SU-DHL-6 (cell line): Measurements from ENCODE around the gene YY1AP1.

Experiments used
- CTCF ChIP-seq: fragments of 200-600 bp; sonication (generic); IDR thresholded peaks from one replicate; pipeline ENCODE4 v1.5.1; 2017; ENCODE audit warnings: antibody characterized with exemption, mild to moderate bottlenecking, low read length, moderate library complexity; ENCODE audit not compliant: insufficient read depth, poor library complexity, severe bottlenecking
- EZH2phosphoT487 ChIP-seq: fragments of 200-600 bp; sonication (generic), shearing (Covaris generic); conservative IDR thresholded peaks from 2 replicates; pipeline ENCODE4 v1.6.1; 2018; ENCODE audit warnings: mild to moderate bottlenecking, antibody characterized with exemption, low read length, moderate library complexity, mixed read lengths

GRCh38 chr1:155649676-155650075 is 38.9 kb downstream of the YY1AP1 start:
- no peak for TF ChIP-seq CTCF
- no peak for TF ChIP-seq EZH2phosphoT487
